ENCODE measurements around the gene UGP2. TPM values are rescaled to one million over a fixed set of nuclear protein-coding genes. Genes with fewer than 3 reads are reported as not detected.

Gene UGP2
- total RNA-seq, 2 experiments from 2014 or later: 140 to 181 TPM

DNA sequence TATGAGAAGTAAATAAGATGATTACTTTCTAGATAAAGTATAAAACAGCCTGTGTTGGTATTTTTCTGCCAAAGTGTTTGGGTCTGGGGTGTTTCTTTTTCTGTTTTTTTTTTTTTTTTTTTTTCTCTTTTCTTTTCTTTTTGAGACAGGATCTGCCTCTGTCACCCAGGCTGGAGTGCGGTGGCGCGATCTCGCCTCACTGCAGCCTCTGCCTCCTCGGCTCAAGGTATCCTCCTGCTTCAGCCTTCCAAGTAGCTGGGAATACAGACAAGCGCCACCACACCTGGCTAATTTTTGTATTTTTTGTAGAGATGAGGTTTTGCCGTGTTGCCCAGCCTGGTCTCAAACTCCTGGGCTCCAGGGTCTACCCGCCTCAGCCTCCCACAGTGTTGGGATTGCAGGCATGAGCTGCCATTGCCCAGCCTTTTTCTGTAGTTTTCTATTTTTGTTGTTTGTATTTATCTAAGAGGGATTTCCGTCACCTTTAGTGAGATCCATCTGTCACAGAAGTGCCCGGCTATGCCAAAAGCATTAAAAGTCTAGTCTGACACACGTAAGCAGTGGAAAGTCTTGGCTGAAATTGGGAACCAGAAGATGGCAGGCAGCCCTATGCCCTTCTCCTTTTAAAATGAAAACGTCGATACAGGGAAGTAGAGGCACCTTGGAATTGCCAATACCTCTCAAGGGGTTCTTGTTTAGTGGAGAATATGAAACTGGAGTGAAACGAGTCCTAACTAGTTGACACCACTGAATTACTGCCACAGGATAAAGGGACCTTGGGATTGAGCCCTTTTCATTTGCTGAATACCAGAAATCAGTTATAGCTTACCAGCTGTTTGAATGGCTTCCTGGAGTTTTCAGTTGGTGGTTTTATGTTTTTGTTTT lies 14.0 kb downstream of the UGP2 start:
- peaks cover 73% of the 10 kb centered on the region for H3K36me3 Mint-ChIP-seq (ENCODE audit: low read depth)
- peaks cover 9% of the 10 kb centered on the region for H3K9me3 Mint-ChIP-seq
- peaks cover 81% of the 10 kb centered on the region for H3K4me1 Mint-ChIP-seq
- CTCF ChIA-PET: interaction anchor here (0.7 to 1.6 kb wide), 6 partner anchors 9 to 148 kb away, joined by 3 to 6 read pairs (median 3); partner anchors contain the start of gene UGP2
- DNase-seq: no peak
- H3K27me3 Mint-ChIP-seq: no peaks in the 10 kb centered on the region
- H3K27ac Mint-ChIP-seq: peak overlapping the region; percentile 97
- POLR2A ChIA-PET: interaction anchor here (1.1 to 4.8 kb wide), 3 partner anchors 11 to 267 kb away, joined by 3 to 36 read pairs (median 4); partner anchors contain the start of genes MDH1, UGP2 and WDPCP
- peak overlapping the region; percentile 64 for H3K4me3 Mint-ChIP-seq

DNA sequence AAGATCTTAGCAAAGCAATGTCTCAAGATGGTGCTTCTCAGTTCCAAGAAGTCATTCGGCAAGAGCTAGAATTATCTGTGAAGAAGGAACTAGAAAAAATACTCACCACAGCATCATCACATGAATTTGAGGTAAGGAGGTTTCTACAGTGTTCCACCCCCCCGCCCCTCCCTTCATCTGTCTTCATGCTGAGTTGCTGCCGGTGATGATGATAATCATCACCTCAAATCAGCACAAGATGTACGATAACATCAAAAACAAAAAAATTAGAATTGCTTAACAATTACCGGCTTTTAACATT lies 14.6 kb downstream of the UGP2 start:
- CTCF ChIA-PET: interaction anchor here (0.6 to 1.6 kb wide), 6 partner anchors 10 to 149 kb away, joined by 3 to 6 read pairs (median 3); partner anchors contain the start of gene UGP2
- peak overlapping the region; percentile 64 for H3K4me3 Mint-ChIP-seq

DNA sequence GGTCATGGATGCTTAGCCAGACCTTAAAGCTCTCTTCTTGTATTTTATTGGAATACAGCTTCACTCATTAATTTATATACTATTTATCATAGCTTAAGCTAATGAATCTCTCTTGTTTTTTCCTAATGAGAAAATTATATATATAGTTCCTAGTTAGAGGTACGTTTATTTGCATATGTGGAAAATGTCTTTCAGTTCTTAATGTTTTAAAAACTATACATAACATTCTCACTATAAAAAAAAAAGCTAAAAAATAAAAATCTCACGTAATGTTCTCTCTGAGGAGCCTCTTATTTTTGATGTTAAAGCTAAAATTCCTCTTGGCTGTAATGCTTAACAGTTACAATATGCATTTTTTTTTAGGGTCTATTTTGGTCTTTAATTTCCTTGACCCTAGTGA lies 16.6 kb downstream of the UGP2 start:
- no peak for DNase-seq
- Mint-ChIP-seq H3K27ac (no peak overlapping the region), H3K27me3 (no peaks in the 10 kb centered on the region), H3K36me3 (ENCODE audit: low read depth) (peaks cover 66% of the 10 kb centered on the region), H3K4me1 (peaks cover 72% of the 10 kb centered on the region), H3K4me3 (no peak overlapping the region), H3K9me3 (peaks cover 3% of the 10 kb centered on the region)
- POLR2A ChIA-PET: no interaction called here
- CTCF ChIA-PET: interaction anchor here (1.4 kb wide), 1 partner anchor 17 kb away, joined by 4 read pairs; the partner anchor contains the start of gene UGP2

More for the DNA sequence above, 14.6 kb downstream of the UGP2 start:
- Mint-ChIP-seq H3K9me3 (peaks cover 9% of the 10 kb centered on the region), H3K27me3 (no peaks in the 10 kb centered on the region), H3K36me3 (ENCODE audit: low read depth) (peaks cover 70% of the 10 kb centered on the region), H3K4me1 (peaks cover 81% of the 10 kb centered on the region), H3K27ac (peak overlapping the region; percentile 97)
- peak; percentile 72 for DNase-seq
- POLR2A ChIA-PET: interaction anchor here (1.1 to 4.8 kb wide), 3 partner anchors 12 to 268 kb away, joined by 3 to 36 read pairs (median 4); partner anchors contain the start of genes MDH1, UGP2 and WDPCP

- ChIA-PET POLR2A (interaction anchor here (0.6 to 0.7 kb wide), 2 partner anchors 18 to 169 kb away, joined by 3 read pairs; no protein-coding TSS in a partner anchor), CTCF (interaction anchor here (0.7 to 1.9 kb wide), 16 partner anchors 9 to 731 kb away, joined by 3 to 9 read pairs (median 4); partner anchors contain the start of genes MDH1, UGP2 and WDPCP)
- H3K27ac Mint-ChIP-seq: no peak overlapping the region
- H3K27me3 Mint-ChIP-seq: no peaks in the 10 kb centered on the region
- peak; percentile 75 for DNase-seq
- peaks cover 73% of the 10 kb centered on the region for H3K36me3 Mint-ChIP-seq (ENCODE audit: low read depth)
- H3K4me1 Mint-ChIP-seq: peaks cover 61% of the 10 kb centered on the region
- H3K4me3 Mint-ChIP-seq: no peak overlapping the region
- H3K9me3 Mint-ChIP-seq: no peaks in the 10 kb centered on the region
Observed at GRCh38 chr2:63861220-63861822, 19.6 kb downstream of the UGP2 start.

DNA sequence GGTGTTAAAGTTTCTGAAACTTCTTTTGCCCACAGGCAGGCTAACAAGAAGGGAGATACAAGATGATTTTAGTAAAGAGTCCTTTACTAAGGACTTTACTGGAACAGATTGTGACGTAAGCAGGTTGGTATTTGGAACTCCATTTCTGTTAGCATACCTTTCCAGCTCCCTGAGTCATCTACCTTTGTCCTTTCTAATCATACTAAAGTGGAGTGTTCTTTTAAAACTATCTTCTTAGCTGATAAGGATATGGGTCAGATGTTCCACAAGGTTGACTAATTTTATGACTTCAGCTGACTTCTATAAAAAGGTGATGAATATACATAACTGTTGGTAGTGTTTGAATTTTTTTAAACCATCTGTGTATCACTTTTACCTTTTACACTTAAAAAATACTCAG lies 21.1 kb downstream of the UGP2 start:
- no peaks in the 10 kb centered on the region for H3K9me3 Mint-ChIP-seq
- H3K27ac Mint-ChIP-seq: no peak overlapping the region
- peaks cover 65% of the 10 kb centered on the region for H3K36me3 Mint-ChIP-seq (ENCODE audit: low read depth)
- H3K4me1 Mint-ChIP-seq: peaks cover 50% of the 10 kb centered on the region
- no peak for DNase-seq
- ChIA-PET CTCF (no interaction called here), POLR2A (no interaction called here)
- H3K4me3 Mint-ChIP-seq: no peak overlapping the region
- no peaks in the 10 kb centered on the region for H3K27me3 Mint-ChIP-seq

DNA sequence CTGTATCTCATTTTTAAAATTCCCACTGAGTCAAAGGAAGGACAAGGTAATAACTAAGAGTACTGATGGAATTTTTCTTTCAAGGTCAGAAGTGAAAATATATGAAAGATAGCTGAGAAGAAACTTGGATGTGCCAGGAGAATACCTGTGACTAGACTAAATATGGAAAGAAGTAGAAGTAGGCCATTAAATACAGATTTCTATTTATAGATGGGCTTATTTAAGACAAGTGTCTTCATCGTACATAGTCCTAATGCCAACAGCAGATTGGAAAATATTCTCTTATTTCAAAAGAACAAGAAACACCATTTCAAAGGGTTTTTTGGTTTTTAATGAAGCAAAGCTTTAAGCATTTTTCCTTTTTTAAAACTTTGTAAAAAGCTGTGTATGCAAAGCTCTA lies 22.0 kb downstream of the UGP2 start:
- H3K4me1 Mint-ChIP-seq: peaks cover 47% of the 10 kb centered on the region
- H3K9me3 Mint-ChIP-seq: no peaks in the 10 kb centered on the region
- POLR2A ChIA-PET: no interaction called here
- H3K4me3 Mint-ChIP-seq: no peak overlapping the region
- CTCF ChIA-PET: interaction anchor here (0.7 kb wide), 1 partner anchor 9 kb away, joined by 3 read pairs; no protein-coding TSS in a partner anchor
- no peak overlapping the region for H3K27ac Mint-ChIP-seq
- no peaks in the 10 kb centered on the region for H3K27me3 Mint-ChIP-seq
- peaks cover 67% of the 10 kb centered on the region for H3K36me3 Mint-ChIP-seq (ENCODE audit: low read depth)
- DNase-seq: no peak

DNA sequence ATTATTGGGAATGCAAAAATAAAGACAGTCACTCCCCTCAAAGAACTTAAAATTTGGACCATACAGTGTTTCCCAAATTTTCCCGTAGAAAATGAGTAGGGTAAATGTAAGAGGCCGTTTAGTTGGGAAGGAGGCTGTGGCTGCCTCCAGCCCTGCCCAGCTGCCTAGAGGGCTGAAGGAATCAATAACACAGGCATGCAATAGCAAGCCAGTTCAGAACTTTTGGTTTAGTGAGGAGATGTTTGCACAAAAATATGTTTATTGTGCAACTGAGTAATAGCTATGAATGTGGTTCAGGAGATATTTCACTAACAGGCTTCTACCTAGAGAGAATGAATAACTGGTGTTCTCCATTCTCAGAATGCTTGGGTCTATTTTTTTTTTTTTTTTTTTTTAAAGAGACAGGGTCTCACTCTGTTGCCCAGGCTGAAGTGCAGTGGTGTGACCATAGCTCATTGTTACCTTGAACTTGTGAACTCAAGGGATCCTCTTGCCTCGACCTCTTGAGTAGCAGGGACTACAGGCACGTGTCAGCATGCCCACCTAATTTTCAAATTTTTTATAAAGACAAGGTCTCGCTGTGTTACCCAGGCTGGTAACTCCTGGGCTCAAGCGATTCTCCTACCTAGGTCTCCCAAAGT lies 23.6 kb downstream of the UGP2 start:
- H3K9me3 Mint-ChIP-seq: no peaks in the 10 kb centered on the region
- H3K4me1 Mint-ChIP-seq: peaks cover 38% of the 10 kb centered on the region
- H3K27ac Mint-ChIP-seq: no peak overlapping the region
- no peak for DNase-seq
- CTCF ChIA-PET: no interaction called here
- no peak overlapping the region for H3K4me3 Mint-ChIP-seq
- no peaks in the 10 kb centered on the region for H3K27me3 Mint-ChIP-seq
- POLR2A ChIA-PET: no interaction called here
- peaks cover 61% of the 10 kb centered on the region for H3K36me3 Mint-ChIP-seq (ENCODE audit: low read depth)

GRCh38 chr2:63866009-63866709 lies 24.5 kb downstream of the UGP2 start:
- H3K36me3 Mint-ChIP-seq (ENCODE audit: low read depth): peaks cover 64% of the 10 kb centered on the region
- ChIA-PET CTCF (interaction anchor here (1.2 kb wide), 1 partner anchor 12 kb away, joined by 3 read pairs; no protein-coding TSS in a partner anchor), POLR2A (no interaction called here)
- peak overlapping the region; percentile 11 for H3K27ac Mint-ChIP-seq
- H3K9me3 Mint-ChIP-seq: no peaks in the 10 kb centered on the region
- peaks cover 34% of the 10 kb centered on the region for H3K4me1 Mint-ChIP-seq
- no peak overlapping the region for H3K4me3 Mint-ChIP-seq
- H3K27me3 Mint-ChIP-seq: no peaks in the 10 kb centered on the region
- DNase-seq: no peak

GRCh38 chr2:63870679-63871078 lies 29.0 kb downstream of the UGP2 start:
- Mint-ChIP-seq H3K36me3 (ENCODE audit: low read depth) (peaks cover 65% of the 10 kb centered on the region), H3K27ac (no peak overlapping the region), H3K9me3 (peaks cover 8% of the 10 kb centered on the region), H3K27me3 (no peaks in the 10 kb centered on the region), H3K4me3 (no peak overlapping the region), H3K4me1 (peaks cover 10% of the 10 kb centered on the region)
- ChIA-PET CTCF (no interaction called here), POLR2A (no interaction called here)
- DNase-seq: no peak

- DNase-seq: no peak
- H3K27me3 Mint-ChIP-seq: no peaks in the 10 kb centered on the region
- ChIA-PET POLR2A (no interaction called here), CTCF (interaction anchor here (1.1 kb wide), 1 partner anchor 11 kb away, joined by 9 read pairs; no protein-coding TSS in a partner anchor)
- no peak overlapping the region for H3K27ac Mint-ChIP-seq
- H3K9me3 Mint-ChIP-seq: peaks cover 8% of the 10 kb centered on the region
- H3K4me3 Mint-ChIP-seq: no peak overlapping the region
- H3K36me3 Mint-ChIP-seq (ENCODE audit: low read depth): peaks cover 65% of the 10 kb centered on the region
- H3K4me1 Mint-ChIP-seq: peaks cover 5% of the 10 kb centered on the region
Observed at GRCh38 chr2:63871864-63872263, 30.2 kb downstream of the UGP2 start.

- DNase-seq: no peak
- peaks cover 8% of the 10 kb centered on the region for H3K9me3 Mint-ChIP-seq
- no peak overlapping the region for H3K4me3 Mint-ChIP-seq
- H3K4me1 Mint-ChIP-seq: peaks cover 5% of the 10 kb centered on the region
- no peaks in the 10 kb centered on the region for H3K27me3 Mint-ChIP-seq
- ChIA-PET POLR2A (no interaction called here), CTCF (interaction anchor here (0.8 to 1.5 kb wide), 3 partner anchors 12 to 22 kb away, joined by 3 to 9 read pairs (median 3); no protein-coding TSS in a partner anchor)
- peaks cover 72% of the 10 kb centered on the region for H3K36me3 Mint-ChIP-seq (ENCODE audit: low read depth)
- no peak overlapping the region for H3K27ac Mint-ChIP-seq
Observed at GRCh38 chr2:63872571-63873328, 31.1 kb downstream of the UGP2 start.

Data from activated CD4-positive, alpha-beta T cell treated with anti-CD3 and anti-CD28 coated beads, Interleukin-2, amount 10 ng/mL, durations not matched to agents 7 days and 5 days (primary cell).